ENCODE results near the gene ARRDC1. TPM values are rescaled to one million over a fixed set of nuclear protein-coding genes. Genes with fewer than 3 reads are reported as not detected.
"Not testable (repeated sequence)": the region's sequence is repeated elsewhere in the genome, so short reads cannot be mapped to it uniquely, and the experiment has no call there.

Gene ARRDC1, protein sequence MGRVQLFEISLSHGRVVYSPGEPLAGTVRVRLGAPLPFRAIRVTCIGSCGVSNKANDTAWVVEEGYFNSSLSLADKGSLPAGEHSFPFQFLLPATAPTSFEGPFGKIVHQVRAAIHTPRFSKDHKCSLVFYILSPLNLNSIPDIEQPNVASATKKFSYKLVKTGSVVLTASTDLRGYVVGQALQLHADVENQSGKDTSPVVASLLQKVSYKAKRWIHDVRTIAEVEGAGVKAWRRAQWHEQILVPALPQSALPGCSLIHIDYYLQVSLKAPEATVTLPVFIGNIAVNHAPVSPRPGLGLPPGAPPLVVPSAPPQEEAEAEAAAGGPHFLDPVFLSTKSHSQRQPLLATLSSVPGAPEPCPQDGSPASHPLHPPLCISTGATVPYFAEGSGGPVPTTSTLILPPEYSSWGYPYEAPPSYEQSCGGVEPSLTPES
- total RNA-seq (10 to 100 TPM; 82.3 to 86.2 TPM), polyA plus RNA-seq (10 to 100 TPM; 54.3 to 59.4 TPM)

DNA sequence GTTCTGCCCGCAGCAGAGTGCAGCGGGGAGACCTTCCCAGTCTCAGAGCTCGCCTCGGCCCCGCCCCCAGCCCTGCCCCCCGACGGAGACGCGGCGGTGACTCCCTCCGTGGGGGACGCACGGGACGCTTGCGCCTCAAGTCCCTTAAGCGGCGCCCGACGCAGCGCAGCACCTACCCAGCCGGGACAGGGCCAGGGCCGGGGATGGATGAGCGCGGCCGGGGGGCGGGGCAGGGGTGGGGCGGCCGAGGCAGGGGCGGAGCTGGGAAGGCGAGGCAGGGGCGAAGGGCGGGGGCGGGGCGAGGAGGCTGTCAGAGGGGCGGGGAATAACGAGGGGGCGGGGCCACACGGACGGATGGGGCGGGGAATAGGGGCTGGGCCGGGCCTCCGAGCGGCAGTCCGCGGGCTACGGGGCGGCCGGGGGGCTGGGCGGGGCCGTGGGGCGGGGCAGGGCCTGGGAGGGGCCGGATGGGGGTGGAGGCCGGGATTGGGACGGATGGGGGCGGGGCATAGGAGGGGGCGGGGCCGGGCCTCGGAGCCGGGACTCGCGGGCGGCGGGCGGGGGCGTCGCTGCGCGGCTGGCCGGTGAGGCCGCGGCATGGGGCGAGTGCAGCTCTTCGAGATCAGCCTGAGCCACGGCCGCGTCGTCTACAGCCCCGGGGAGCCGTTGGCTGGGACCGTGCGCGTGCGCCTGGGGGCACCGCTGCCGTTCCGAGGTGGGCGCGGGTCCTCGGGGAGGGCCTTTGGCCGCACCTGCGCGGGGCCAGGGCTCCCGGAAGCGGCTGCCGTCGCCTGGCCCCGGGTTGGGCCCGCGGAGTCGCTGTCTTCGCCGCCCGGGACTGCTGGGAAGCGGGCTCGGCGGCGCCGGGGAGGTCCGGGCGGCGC, at the start of gene ARRDC1:
ARRDC1 (plus strand) TSS at position 566 of the 884 bp plus-strand sequence; CDS start at position 598, 32 bp downstream.
- intact Hi-C loops (cut with micrococcal nuclease), result loop anchor here (1.0 to 5.0 kb wide), 6 partner anchors 13 to 1123 kb away; partner anchors contain the start of genes MRPL41, SEC16A, TUBB4B and ZMYND19
- H3K4me1 ChIP-seq (ENCODE audit: insufficient read depth, low read length), result peaks cover 15% of the 10 kb centered on the region
- no peaks in the 10 kb centered on the region for H3K9me3 Mint-ChIP-seq
- H3K36me3 Mint-ChIP-seq, result no peaks in the 10 kb centered on the region
- H3K4me1 Mint-ChIP-seq, result peaks cover 7 to 37% (median 20%) of the 10 kb centered on the region in 4 donors
- no peaks in the 10 kb centered on the region for H3K27me3 Mint-ChIP-seq
- H3K4me3 Mint-ChIP-seq, result peak within 1 kb of the TSS; percentile 80 to 88 (median 84)
- H3K27me3 ChIP-seq (ENCODE audit: insufficient read depth, low read length), result no peaks in the 10 kb centered on the region
- CTCF ChIA-PET (ENCODE audit: partially characterized antibody), result interaction anchor here (1.1 to 1.5 kb wide), 2 partner anchors 14 to 26 kb away, joined by 3 to 4 read pairs; partner anchors contain the start of gene DPH7
- no peaks in the 10 kb centered on the region for H3K9me3 ChIP-seq (ENCODE audit: control insufficient read depth in 1 of 2, low read length in 2 of 2)
- peak; percentile 85 to 94 (median 93) for DNase-seq
- POLR2A ChIA-PET (ENCODE audit: partially characterized antibody), result interaction anchor here (0.9 to 1.9 kb wide), 5 partner anchors 11 to 54 kb away, joined by 3 to 14 read pairs (median 7); partner anchors contain the start of genes DPH7, EHMT1, MRPL41 and ZMYND19
- H3K36me3 ChIP-seq (ENCODE audit: insufficient read depth, low read length), result no peaks in the 10 kb centered on the region
- peak within 1 kb of the TSS in 4 of 7 donors; percentile 52 to 75 (median 68) for H3K27ac Mint-ChIP-seq
- H3K4me3 ChIP-seq (ENCODE audit: low read length in 2 of 2), result peak within 1 kb of the TSS in 1 of 2 donors; percentile 63
- H3K27ac ChIP-seq (ENCODE audit: low read depth, low read length), result peak within 1 kb of the TSS; percentile 70

DNA sequence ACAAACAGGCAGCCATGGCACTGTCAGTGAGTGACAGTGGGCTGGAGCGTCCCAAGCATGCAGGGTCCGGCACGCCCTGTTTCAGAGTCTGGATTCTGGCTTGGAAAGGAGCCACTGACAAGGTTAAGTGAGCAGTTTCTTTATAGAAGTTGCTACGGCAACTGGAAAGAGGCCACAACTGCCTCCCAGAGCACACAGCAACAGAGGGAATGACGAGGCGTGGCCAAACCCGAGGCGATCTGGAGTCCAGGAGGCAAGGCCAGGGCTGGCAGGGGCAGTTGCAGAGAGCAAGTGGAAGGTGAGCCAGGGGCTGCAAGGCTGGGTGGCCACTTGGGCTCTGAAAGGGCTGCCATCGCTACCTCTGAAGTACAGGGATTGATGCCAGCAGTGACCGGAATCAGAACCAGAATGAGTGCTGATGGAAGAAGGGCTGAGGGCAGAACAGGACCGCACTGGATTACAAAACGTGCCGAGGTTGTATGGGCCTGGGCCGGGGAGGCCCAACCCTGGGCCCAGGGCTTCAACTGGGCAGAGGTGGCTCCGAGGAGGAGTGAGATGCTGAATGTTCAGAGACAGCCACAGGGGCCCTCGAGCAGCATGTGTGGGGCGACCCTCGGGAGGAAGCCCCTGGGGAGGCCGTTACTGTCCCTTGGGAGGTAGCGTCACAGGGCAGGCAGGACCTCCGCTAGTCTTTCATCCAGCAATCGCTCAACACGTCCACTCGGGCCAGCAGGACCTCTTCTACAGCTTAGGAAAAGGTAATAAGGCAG, 49.2 kb upstream of the ARRDC1 start:
- DNase-seq, result no peak
- peaks cover 16% of the 10 kb centered on the region for H3K36me3 ChIP-seq (ENCODE audit: insufficient read depth, low read length)
- POLR2A ChIA-PET (ENCODE audit: partially characterized antibody), result no interaction called here
- H3K4me1 Mint-ChIP-seq, result peaks cover 3 to 8% (median 5%) of the 10 kb centered on the region in 4 donors
- peaks cover 0 to 1% (median 0%) of the 10 kb centered on the region in 8 donors for H3K9me3 Mint-ChIP-seq
- CTCF ChIA-PET (ENCODE audit: partially characterized antibody), result no interaction called here
- no peaks in the 10 kb centered on the region for H3K9me3 ChIP-seq (ENCODE audit: control insufficient read depth in 1 of 2, low read length in 2 of 2)
- no peak overlapping the region for H3K27ac Mint-ChIP-seq
- no peaks in the 10 kb centered on the region for H3K27me3 ChIP-seq (ENCODE audit: insufficient read depth, low read length)
- H3K27me3 Mint-ChIP-seq, result no peaks in the 10 kb centered on the region
- peaks cover 17 to 37% of the 10 kb centered on the region in 2 donors for H3K36me3 Mint-ChIP-seq
- no peak overlapping the region for H3K4me3 Mint-ChIP-seq
- H3K4me1 ChIP-seq (ENCODE audit: insufficient read depth, low read length), result peaks cover 6% of the 10 kb centered on the region
- H3K27ac ChIP-seq (ENCODE audit: low read depth, low read length), result no peak overlapping the region
- H3K4me3 ChIP-seq (ENCODE audit: low read length in 2 of 2), result no peak overlapping the region
- intact Hi-C loops (cut with micrococcal nuclease), result loop anchor here (10.0 kb wide), 1 partner anchor 131 kb away; the partner anchor contains the start of genes EXD3 and NOXA1

DNA sequence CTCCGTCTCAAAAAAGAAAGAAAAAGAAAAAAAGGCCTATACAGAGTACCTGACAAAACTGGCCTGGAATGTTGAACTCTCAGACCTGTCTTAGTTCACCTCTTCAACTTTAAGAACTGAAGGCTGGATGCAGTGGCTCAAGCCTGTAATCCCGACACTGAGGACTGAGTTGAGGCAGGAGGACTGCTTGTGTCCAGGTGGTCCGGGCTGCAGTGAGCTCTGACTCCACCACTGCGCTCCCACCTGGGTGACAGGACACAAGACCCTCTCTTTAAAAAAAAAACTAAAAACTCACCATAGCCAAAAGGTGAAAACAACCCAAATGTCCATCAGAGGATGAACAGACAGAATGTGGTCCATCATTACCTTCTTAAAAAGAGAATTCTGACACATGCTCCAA, 47.4 kb upstream of the ARRDC1 start:
- H3K4me1 Mint-ChIP-seq, result peaks cover 0 to 2% (median 0%) of the 10 kb centered on the region in 4 donors

DNA sequence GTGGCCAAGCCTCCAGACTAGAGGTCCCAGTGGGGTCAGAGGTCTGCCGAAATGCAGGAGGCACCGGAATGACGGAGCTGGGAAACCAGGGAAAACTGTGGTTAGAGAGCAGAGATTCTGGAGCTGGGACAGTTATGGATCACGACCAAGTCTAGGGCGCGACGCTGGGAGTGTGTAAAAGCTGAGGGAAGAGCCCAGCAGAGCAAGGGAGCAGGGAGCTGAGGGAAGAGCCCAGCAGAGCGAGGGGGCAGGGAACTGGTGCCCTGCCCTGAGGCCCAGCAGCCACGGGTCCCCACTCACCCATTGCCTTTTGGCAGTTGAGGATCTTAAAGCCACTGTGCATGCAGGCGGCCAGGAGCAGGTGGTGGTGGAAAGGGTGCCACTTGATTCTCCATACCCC, 41.4 kb upstream of the ARRDC1 start:
- no peak for DNase-seq
- ChIA-PET CTCF (ENCODE audit: partially characterized antibody) (no interaction called here), POLR2A (ENCODE audit: partially characterized antibody) (interaction anchor here (1.6 kb wide), 1 partner anchor 12 kb away, joined by 4 read pairs; no protein-coding TSS in a partner anchor)
- Mint-ChIP-seq H3K36me3 (peaks cover 22 to 29% of the 10 kb centered on the region in 2 donors), H3K9me3 (no peaks in the 10 kb centered on the region), H3K27me3 (no peaks in the 10 kb centered on the region), H3K27ac (peak overlapping the region in 3 of 7 donors; percentile 52 to 85 (median 76)), H3K4me3 (no peak overlapping the region), H3K4me1 (peaks cover 0 to 8% (median 3%) of the 10 kb centered on the region in 4 donors)
- Histone ChIP-seq H3K27ac (ENCODE audit: low read depth, low read length) (no peak overlapping the region), H3K4me3 (ENCODE audit: low read length in 2 of 2) (no peak overlapping the region), H3K27me3 (ENCODE audit: insufficient read depth, low read length) (no peaks in the 10 kb centered on the region), H3K4me1 (ENCODE audit: insufficient read depth, low read length) (no peaks in the 10 kb centered on the region), H3K36me3 (ENCODE audit: insufficient read depth, low read length) (peaks cover 18% of the 10 kb centered on the region), H3K9me3 (ENCODE audit: control insufficient read depth in 1 of 2, low read length in 2 of 2) (no peaks in the 10 kb centered on the region)
- intact Hi-C loops (cut with micrococcal nuclease), result no loop called here

More for the DNA sequence above, 47.4 kb upstream of the ARRDC1 start:
- H3K4me3 Mint-ChIP-seq, result no peak overlapping the region
- ChIA-PET POLR2A (ENCODE audit: partially characterized antibody) (no interaction called here), CTCF (ENCODE audit: partially characterized antibody) (interaction anchor here (1.4 kb wide), 1 partner anchor 23 kb away, joined by 4 read pairs; no protein-coding TSS in a partner anchor)
- no peaks in the 10 kb centered on the region for H3K9me3 ChIP-seq (ENCODE audit: control insufficient read depth in 1 of 2, low read length in 2 of 2)
- no peak overlapping the region for H3K27ac Mint-ChIP-seq
- H3K36me3 Mint-ChIP-seq, result peaks cover 17 to 40% of the 10 kb centered on the region in 2 donors
- H3K27me3 ChIP-seq (ENCODE audit: insufficient read depth, low read length), result no peaks in the 10 kb centered on the region
- peaks cover 20% of the 10 kb centered on the region for H3K36me3 ChIP-seq (ENCODE audit: insufficient read depth, low read length)
- H3K9me3 Mint-ChIP-seq, result peaks cover 0 to 1% (median 0%) of the 10 kb centered on the region in 8 donors
- no peaks in the 10 kb centered on the region for H3K4me1 ChIP-seq (ENCODE audit: insufficient read depth, low read length)
- no peak overlapping the region for H3K4me3 ChIP-seq (ENCODE audit: low read length in 2 of 2)
- intact Hi-C loops (cut with micrococcal nuclease), result loop anchor here (10.0 kb wide), 1 partner anchor 133 kb away; the partner anchor contains the start of genes EXD3 and NOXA1
- DNase-seq, result no peak
- H3K27ac ChIP-seq (ENCODE audit: low read depth, low read length), result no peak overlapping the region
- H3K27me3 Mint-ChIP-seq, result no peaks in the 10 kb centered on the region

DNA sequence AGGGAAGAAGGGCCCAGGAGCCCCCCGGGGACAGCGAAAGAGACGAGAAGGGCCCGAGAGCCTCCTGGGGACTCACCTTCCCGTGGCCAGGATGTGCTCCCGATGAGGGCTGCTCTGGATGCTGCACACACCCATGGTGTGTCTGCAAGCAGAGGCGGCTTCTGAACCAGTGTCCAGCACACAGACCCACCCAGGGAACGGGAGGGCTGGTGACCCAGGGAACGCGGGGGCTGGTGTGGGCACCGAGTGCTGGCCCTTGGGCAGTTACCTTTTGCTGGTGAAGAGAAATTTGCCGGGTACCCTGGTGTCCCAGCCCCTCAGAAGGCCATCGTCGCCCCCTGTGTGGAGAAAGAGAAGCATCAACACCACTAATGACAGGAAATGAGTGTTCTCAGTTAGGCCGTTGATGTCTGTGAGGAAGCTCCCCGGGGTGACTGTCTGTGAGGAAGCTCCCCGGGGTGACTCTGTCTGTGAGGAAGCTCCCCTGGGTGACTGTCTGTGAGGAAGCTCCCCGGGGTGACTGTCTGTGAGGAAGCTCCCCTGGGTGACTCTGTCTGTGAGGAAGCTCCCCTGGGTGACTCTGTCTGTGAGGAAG, 40.6 kb upstream of the ARRDC1 start:
- no peaks in the 10 kb centered on the region for H3K4me1 ChIP-seq (ENCODE audit: insufficient read depth, low read length)
- POLR2A ChIA-PET (ENCODE audit: partially characterized antibody), result interaction anchor here (1.6 kb wide), 1 partner anchor 13 kb away, joined by 4 read pairs; no protein-coding TSS in a partner anchor
- CTCF ChIA-PET (ENCODE audit: partially characterized antibody), result no interaction called here
- no peak overlapping the region for H3K27ac ChIP-seq (ENCODE audit: low read depth, low read length)
- peaks cover 17 to 23% of the 10 kb centered on the region in 2 donors for H3K36me3 Mint-ChIP-seq
- peak overlapping the region in 1 of 7 donors; percentile 65 for H3K27ac Mint-ChIP-seq
- no peaks in the 10 kb centered on the region for H3K27me3 ChIP-seq (ENCODE audit: insufficient read depth, low read length)
- H3K27me3 Mint-ChIP-seq, result no peaks in the 10 kb centered on the region
- H3K36me3 ChIP-seq (ENCODE audit: insufficient read depth, low read length), result peaks cover 18% of the 10 kb centered on the region
- no peak overlapping the region for H3K4me3 Mint-ChIP-seq
- peaks cover 3 to 8% (median 4%) of the 10 kb centered on the region in 4 donors for H3K4me1 Mint-ChIP-seq
- no peak for DNase-seq
- H3K9me3 ChIP-seq (ENCODE audit: control insufficient read depth in 1 of 2, low read length in 2 of 2), result no peaks in the 10 kb centered on the region
- no peaks in the 10 kb centered on the region for H3K9me3 Mint-ChIP-seq
- intact Hi-C loops (cut with micrococcal nuclease), result no loop called here
- no peak overlapping the region for H3K4me3 ChIP-seq (ENCODE audit: low read length in 2 of 2)

DNA sequence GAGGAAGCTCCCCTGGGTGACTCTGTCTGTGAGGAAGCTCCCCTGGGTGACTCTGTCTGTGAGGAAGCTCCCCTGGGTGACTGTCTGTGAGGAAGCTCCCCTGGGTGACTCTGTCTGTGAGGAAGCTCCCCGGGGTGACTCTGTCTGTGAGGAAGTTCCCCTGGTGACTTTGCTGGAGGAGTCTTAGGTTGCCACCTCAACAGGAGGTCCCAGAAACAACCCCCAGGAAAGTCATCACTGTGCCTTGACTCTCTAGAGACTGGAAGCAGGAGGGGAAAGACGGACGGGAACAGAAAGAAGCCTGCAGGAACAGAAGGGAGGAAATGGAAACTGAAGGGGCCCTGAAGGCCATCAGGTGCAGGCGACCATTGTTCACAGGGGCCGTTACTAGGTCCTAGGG, 37.0 kb upstream of the ARRDC1 start:
- H3K36me3 Mint-ChIP-seq, result peaks cover 26 to 30% of the 10 kb centered on the region in 2 donors
- H3K4me1 ChIP-seq (ENCODE audit: insufficient read depth, low read length); H3K4me3 Mint-ChIP-seq; H3K4me3 ChIP-seq (ENCODE audit: low read length in 2 of 2); DNase-seq; CTCF ChIA-PET (ENCODE audit: partially characterized antibody); H3K27me3 Mint-ChIP-seq; H3K9me3 Mint-ChIP-seq; H3K27me3 ChIP-seq (ENCODE audit: insufficient read depth, low read length); H3K9me3 ChIP-seq (ENCODE audit: control insufficient read depth in 1 of 2, low read length in 2 of 2); POLR2A ChIA-PET (ENCODE audit: partially characterized antibody); intact Hi-C loops (cut with micrococcal nuclease); H3K27ac ChIP-seq (ENCODE audit: low read depth, low read length): not testable (repeated sequence)
- H3K4me1 Mint-ChIP-seq, result peaks cover 3 to 13% (median 10%) of the 10 kb centered on the region in 4 donors
- peak overlapping the region in 1 of 7 donors; percentile 48 for H3K27ac Mint-ChIP-seq
- peaks cover 23% of the 10 kb centered on the region for H3K36me3 ChIP-seq (ENCODE audit: insufficient read depth, low read length)
